Measurements from ENCODE around the gene GLIPR2.

The GLIPR2 gene

DNA sequence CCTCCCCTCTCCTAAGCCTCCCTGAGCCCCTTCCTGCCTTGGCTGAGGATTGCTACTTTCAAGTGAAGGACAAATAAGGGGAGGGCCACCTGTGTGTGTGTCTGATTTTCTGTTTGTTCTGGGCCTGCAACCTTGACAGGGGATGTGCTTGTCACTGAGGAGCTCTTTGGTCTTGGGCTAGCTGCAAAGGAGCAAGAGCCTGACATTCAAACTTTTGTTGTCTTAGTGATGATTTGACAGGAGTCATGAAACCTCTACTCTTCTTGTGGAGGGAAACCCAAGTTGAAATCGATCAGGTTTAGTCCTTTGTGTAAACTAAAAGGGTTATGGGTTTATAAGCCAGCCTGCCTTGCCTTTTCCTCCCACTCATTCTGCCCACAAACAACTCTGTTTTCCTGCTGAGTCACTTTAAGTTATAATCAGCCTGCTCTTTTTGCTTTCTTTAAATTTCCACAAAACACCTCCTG lies 71.0 kb downstream of the GLIPR2 start:
- no peak for DNase-seq

DNA sequence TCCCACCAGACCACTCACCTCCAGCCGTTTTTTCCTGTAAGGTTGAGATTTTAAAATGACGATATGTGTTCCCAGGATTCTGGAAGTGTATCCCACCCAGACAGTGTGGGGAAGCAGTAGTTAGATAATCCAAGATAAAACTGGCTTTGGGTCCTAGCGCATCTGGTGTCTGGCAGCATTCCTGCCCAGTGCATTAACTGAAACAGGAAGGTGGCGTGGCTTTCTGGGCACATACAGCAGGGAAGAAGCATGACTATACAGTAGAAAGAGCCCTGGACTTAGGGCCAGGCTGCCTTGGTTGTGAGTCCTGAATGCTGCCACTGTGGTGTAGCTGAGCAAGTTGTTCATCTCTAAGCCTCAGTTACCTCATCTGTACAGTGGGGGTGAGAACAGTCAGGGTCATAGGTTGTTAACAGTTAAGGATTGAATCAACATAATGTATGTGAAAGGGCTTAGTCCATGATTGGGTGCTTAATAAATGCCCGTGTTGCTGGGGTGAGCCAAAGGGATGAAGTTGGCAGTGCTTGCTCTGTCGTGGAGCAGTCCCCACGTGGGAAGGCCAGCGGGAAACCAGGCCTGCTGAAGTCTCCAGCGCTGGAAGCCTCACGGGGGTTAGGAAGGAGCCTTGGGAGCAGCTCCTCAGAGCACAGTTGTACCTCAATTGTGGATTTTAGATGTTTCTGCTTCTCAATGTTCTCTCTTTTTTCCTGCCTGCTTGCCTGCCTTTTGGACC lies 72.2 kb downstream of the GLIPR2 start:
- DNase-seq = no peak

- DNase-seq = no peak
Measured at GRCh38 chr9:36210722-36211121, 74.2 kb downstream of the GLIPR2 start.

GRCh38 chr9:36211510-36211909 lies 75.0 kb downstream of the GLIPR2 start:
- no peak for DNase-seq

DNA sequence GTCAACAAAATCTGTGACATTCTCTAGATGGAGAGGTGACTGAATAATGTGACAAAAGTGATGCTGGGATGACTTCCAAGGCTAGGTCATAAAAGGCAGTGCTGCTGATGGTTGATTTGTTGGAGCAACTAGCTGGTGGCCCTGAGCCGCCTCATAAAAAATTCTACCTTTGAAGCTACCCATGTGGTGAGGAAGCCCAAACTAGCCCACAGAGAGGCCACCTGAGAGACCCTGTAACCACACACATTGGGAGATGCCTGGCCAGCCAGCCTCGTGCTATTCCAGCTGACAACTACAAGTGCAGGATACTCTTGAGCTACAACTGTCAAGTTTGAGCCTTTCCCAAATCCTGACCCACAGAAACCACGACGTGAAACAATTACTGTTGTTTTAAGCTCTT lies 76.9 kb downstream of the GLIPR2 start:
- DNase-seq = no peak
